Epithelial cell of prostate (primary cell): Measurements from ENCODE around the gene ESF1.
"Not testable (repeated sequence)": the region's sequence is repeated elsewhere in the genome, so short reads cannot be mapped to it uniquely, and the experiment has no call there.

Source experiments
- DNase-seq: peaks from one replicate; pipeline ENCODE4 v3.0.0-alpha.2; 2011; ENCODE audit warnings: low read depth, low spot score
- H3K27ac ChIP-seq: fragments of 450-650 bp; 2 replicates; pipeline ENCODE4 v1.5.1; 2017; ENCODE audit warnings: mild to moderate bottlenecking

Gene ESF1

GRCh38 chr20:13791540-13792459, 7.1 kb upstream of the ESF1 start:
- no peak for DNase-seq
- H3K27ac ChIP-seq: no peak overlapping the region

DNA sequence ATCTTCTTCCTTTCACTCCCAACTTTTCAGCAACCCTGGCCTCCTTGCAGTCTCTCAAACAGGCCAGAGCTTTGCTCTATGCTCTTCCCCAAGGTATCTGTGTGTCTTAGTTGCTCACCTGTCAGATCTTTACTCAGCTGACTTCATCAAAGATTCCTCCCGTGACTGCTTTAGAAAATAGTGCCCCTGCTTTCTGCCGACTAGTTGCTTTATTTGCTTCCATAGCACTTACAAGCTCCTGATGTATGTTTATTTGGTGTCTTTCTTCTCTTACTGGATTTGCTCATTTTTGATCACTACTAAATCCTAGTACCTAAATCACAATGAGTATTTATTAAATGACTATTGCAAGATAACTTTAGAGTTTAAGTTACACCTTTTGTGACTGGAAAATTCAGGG, 6.0 kb upstream of the ESF1 start:
- DNase-seq: no peak
- no peak overlapping the region for H3K27ac ChIP-seq

GRCh38 chr20:13788167-13788834, 3.6 kb upstream of the ESF1 start:
- H3K27ac ChIP-seq: no peak overlapping the region
- no peak for DNase-seq

GRCh38 chr20:13786143-13786828, 1.6 kb upstream of the ESF1 start:
- H3K27ac ChIP-seq: peak overlapping the region; percentile 81
- DNase-seq: no peak

- no peak for DNase-seq
- peak overlapping the region; percentile 81 for H3K27ac ChIP-seq
Measured at GRCh38 chr20:13784271-13784892, 337 bp downstream of the ESF1 start.

DNA sequence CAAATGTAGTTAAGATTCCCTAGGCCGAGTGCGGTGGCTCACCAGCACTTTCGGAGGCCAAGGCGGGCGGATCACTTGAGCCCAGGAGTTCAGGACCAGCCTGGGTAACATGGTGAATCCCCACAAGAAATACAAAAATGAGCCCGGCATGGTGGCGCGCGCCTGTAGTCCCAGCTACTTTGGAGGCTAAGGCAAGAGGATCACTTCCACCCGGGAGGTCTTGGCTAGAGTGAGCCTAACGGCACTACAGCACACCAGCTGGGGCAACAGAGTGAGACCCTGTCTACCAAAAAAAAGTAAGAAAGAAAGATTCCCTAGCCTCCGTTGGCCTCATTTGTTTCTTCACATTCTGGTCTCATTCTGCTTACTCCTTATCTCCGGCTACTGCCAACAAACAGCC, 1.2 kb downstream of the ESF1 start:
- DNase-seq: no peak
- no peak overlapping the region for H3K27ac ChIP-seq

DNA sequence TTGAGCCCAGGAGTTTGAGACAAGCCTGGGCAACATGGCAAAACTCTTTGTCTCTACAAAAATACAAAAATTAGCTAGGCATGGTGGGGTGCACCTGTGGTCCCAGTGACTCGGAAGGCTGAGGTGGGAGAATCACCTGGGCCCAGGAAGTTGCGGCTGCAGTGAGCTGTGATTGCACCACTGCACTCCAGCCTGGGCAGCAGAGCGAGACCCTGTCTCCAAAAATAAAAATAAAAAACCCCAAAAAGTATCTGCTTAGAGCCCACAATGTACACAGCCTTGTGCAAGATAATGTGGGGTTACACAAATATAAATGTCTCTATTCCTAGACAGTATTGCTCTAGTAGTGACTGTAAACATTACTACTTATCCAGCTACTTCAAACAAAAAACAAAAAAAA, 5.9 kb downstream of the ESF1 start:
- no peak for DNase-seq
- no peak overlapping the region for H3K27ac ChIP-seq

DNA sequence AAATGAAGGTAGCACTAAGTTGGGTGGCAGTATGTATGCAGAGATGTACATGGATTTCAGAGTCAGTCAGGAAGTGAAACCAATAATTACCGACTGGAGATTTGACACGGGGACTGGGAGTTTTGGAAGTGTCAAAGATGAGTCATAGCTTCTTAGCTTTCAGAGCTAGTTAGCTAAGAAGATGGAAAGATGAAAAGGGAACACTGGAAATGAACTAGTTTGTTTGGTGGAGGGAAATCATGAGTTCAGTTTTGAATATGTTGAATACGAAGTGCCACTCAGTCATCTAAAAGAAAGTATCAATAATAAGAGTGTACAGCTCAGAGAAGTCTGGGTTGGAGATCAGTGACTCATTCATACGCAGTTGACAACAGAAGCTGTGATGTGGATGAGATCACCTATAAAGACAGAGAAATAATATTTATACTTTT, 7.5 kb downstream of the ESF1 start:
- no peak overlapping the region for H3K27ac ChIP-seq

DNA sequence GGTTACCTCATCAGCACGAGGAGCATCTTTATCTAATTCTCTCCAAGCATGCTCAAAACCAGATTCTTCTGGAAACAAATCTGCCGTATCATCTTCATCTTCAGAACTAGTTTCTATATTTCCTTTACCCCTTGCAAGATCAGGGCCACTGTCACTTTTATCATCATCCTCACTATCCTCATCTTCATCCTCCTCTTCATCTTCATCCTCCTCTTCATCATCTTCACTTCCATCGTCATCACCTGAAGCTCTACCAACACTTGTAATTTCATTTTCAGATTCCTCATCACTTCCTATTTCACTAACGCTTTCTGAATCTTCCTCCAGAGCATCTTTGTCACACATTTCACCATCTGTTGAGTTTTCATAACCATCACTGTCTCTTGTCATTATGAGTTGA, 8.9 kb downstream of the ESF1 start:
- no peak overlapping the region for H3K27ac ChIP-seq
- no peak for DNase-seq

More for the DNA sequence above, 7.5 kb downstream of the ESF1 start:
- DNase-seq: no peak

DNA sequence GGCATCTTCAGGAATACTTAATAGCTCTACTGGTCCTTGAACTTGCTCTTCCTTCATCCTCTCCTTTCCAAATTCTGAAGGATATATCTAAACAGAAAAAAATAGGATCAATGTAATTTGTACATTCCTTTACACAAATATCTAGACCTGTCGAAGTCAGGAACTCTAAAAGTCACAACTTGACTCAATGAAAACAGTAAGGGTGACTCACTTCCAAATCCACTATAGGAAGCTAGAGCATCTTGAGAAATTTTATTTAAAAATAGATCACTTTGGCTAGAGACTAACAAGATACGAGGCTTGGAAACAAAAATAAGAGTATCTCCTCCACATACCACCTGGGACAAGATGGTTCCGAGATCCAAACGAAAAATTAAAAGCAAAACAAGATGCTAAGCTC, 12.2 kb downstream of the ESF1 start:
- no peak for DNase-seq
- no peak overlapping the region for H3K27ac ChIP-seq

GRCh38 chr20:13771853-13772453, 12.8 kb downstream of the ESF1 start:
- DNase-seq: no peak
- H3K27ac ChIP-seq: no peak overlapping the region

- DNase-seq: no peak
- no peak overlapping the region for H3K27ac ChIP-seq
Measured at GRCh38 chr20:13770141-13770540, 14.6 kb downstream of the ESF1 start.

DNA sequence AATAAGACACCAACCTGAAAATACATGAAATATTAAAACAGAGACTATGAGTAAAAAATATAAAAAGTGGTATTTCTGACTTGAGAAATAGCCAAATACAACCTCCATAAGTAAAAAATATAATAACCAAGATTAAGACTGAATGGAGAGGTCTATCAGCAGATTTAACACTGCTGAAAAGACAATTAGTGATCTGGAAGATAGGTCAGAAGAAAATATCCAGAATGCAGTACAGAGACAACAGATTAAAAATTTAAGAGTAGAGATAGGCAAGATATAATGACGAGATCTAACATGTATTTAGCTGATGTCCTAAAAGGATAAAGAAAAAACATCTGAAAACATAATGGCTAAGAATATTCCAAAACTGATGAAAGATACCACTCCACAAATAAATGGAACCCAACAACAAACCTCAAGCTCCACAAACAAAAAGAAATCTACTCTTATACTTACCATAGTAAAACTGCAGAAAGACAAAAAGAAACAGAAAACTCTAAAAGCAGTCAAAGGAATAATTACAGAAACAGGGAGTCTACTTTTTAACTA, 18.8 kb downstream of the ESF1 start:
- no peak for DNase-seq
- H3K27ac ChIP-seq: peak overlapping the region; percentile 60

DNA sequence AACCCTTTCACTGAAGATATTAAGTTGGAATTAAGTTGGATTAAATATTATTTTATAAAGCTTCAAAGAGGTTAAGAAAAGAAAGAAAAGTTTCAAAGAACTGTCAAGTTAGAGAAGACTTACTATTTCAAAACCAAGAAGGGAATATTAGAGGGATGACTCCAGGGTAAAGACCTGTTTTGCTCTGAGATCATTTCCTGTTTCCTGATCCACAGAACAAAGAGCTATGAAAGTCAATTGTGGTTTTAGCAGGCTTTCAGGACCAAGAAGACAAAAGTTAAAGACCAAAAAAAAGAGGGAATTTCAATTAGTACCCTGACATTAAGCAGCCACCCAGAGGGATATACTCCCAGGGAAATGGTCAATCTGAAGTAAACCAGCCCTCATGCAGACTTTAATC, 19.4 kb downstream of the ESF1 start:
- H3K27ac ChIP-seq: peak overlapping the region; percentile 60
- no peak for DNase-seq

GRCh38 chr20:13760451-13760946, 24.2 kb downstream of the ESF1 start:
- not testable (repeated sequence) for H3K27ac ChIP-seq, DNase-seq

DNA sequence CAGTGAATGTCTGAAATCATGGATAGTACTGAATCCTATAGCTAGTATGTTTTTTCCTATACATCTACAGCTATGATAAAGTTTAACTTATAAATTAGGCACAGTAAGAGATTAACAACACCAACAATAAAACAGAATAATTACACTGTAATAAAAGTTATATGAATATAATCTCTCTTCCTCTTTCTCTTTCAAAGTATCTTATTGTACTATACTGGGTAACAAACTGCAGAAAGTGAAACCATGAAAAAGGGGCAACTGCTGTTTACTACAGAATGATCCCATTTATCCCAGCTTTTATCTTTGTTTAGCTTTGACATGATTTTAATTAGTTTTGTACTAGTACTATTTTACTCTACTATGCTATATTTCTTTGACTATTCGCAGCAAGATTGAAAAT, 25.8 kb downstream of the ESF1 start:
- DNase-seq: no peak
- H3K27ac ChIP-seq: no peak overlapping the region

GRCh38 chr20:13756551-13756950, 28.2 kb downstream of the ESF1 start:
- peak overlapping the region; percentile 47 for H3K27ac ChIP-seq
- DNase-seq: no peak

- no peak for DNase-seq
- no peak overlapping the region for H3K27ac ChIP-seq
Measured at GRCh38 chr20:13755809-13756208, 28.9 kb downstream of the ESF1 start.

GRCh38 chr20:13753436-13754036, 31.2 kb downstream of the ESF1 start:
- no peak for DNase-seq
- H3K27ac ChIP-seq: no peak overlapping the region
